ENCODE measurements around the gene FECH.
A peak's percentile ranks its signal among the peaks of the same experiment; 100 is the strongest.
"Not testable (repeated sequence)": the region's sequence is repeated elsewhere in the genome, so short reads cannot be mapped to it uniquely, and the experiment has no call there.

Gene FECH, protein sequence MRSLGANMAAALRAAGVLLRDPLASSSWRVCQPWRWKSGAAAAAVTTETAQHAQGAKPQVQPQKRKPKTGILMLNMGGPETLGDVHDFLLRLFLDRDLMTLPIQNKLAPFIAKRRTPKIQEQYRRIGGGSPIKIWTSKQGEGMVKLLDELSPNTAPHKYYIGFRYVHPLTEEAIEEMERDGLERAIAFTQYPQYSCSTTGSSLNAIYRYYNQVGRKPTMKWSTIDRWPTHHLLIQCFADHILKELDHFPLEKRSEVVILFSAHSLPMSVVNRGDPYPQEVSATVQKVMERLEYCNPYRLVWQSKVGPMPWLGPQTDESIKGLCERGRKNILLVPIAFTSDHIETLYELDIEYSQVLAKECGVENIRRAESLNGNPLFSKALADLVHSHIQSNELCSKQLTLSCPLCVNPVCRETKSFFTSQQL

DNA sequence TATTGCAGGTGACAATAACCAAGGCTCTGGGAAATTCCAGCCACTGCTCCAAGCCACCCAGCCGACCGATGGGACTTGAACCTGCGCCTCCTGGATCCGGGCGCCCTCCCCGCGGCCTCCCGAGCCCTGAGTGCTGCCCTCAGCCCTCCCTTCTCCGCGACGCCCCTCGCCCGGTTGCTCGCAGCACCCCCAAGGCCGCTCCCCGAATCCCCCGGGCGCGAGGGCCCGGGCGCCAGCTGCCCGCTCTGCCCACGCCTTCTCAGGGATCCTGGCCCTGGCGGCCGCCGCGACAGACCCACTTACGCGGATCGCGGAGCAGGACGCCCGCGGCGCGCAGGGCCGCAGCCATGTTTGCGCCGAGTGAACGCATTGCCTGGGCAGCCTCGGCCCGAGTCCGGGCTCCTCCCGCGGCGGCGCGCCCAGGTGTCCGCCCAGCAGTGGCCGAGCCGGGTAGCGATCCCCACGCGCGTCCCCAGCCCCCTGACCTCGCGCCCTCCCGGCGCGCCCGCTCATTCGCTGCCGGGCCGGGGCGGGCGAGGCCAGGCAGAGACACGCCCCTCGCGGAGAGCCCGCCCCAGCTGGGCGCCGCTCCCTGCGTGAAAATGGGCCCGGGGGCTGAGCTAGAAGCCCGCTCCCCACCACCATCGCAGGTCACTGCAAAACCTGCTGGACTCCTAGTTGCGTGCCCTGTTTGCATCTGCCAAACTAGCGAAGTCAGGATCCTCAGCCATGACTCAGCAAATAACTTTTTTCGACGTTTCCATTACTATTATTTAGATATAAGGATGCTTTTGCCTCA lies at the start of gene FECH:
TSS of gene FECH (minus strand) at position 452 of the 799 bp plus-strand sequence. CDS start at position 370, 82 bp downstream.
- DNase-seq = peak in 1 of 2 experiments; percentile 60

DNA sequence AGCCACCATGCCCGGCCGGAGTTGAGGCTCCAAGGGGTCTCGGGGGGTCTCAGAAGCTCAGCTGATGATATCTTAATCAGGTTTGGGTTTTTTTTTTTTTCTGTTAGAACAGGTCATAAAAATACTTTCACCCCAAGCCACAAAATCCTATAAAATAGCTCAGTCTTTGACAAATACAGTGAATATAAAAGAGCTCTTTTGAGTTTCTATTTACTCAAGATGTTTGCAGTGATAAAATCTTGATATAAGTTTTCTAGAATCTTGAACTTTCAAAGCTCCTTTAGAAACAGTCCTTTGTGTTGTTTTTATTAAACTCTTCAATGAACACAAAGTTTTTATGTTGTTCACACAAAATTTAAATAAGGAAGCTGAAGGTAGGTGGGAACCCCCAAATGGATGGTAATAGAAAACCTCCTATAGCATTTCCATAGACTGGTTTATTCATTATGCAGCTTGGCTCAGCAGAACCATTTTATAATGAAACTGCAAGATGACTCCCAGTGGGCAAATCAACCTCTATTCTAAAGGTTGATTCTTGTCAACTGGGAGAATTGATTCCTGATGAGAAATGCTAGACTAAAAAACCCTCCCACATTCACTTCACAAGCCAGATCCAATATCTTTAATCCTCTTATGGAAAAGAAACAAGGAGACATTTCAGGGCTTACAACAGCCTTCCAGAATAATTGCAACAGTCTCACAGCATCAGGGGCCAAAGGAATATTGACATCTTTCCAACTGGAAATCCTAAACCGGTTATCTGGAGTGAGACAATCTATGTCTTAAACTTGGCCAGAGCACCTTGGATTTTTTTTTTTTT lies 48.7 kb upstream of the FECH start:
- no peak for DNase-seq

DNA sequence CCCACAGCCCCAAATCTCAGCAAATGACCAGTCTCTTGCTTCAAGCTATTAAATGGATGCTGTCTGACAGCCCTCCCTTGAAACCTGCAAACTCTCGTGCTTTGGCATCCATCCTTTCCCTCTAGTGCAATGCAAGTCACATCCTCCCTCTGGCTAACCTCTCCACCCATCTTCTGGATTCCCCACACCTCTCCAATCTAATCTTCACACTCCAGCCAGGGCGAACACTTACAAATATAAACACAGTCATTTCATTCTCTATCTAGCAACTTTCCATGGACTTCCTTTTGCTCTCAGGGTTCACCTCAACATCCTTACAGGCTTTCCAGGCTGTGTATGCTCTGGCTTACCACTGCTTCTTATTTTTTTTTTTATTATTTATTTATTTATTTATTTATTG lies 45.2 kb upstream of the FECH start:
- DNase-seq = no peak

DNA sequence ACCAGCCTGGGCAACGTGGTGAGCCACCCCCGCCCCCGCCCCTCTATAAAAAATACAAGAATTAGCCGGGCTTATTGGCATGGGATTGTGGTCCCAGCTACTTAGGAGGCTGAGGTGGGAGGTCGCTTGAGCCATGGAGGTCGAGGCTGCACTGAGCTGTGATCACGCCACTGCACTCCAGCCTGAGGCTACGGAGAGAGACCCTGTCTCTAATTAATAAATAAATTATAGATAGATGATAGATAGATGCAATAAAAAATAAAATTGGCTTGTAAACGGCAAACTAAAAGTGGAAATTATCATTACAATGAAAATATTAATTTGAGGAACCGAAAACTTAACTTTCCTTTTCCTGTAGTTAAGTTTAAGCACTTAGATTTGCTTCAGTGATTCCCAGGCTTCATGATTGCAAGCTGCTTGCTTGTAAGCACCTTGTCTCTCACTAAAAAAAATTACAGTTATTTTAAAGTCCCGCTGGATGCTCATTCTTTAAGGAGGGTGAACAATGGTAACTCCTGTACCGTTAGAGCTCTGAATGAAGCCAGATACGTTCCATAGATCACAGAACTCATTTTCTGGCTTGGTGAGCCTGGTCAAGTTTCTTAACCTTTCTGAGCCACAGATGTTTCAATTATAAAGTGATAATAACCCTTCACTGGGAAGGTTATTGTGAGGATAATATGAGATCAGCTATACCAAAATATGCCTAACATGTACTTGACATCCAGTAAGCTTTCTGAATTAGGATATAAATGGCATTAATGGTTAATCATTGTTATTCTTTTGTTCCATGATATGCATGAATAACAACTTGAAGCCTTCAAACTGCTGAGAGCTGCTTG lies 44.5 kb upstream of the FECH start:
- no peak for DNase-seq

DNA sequence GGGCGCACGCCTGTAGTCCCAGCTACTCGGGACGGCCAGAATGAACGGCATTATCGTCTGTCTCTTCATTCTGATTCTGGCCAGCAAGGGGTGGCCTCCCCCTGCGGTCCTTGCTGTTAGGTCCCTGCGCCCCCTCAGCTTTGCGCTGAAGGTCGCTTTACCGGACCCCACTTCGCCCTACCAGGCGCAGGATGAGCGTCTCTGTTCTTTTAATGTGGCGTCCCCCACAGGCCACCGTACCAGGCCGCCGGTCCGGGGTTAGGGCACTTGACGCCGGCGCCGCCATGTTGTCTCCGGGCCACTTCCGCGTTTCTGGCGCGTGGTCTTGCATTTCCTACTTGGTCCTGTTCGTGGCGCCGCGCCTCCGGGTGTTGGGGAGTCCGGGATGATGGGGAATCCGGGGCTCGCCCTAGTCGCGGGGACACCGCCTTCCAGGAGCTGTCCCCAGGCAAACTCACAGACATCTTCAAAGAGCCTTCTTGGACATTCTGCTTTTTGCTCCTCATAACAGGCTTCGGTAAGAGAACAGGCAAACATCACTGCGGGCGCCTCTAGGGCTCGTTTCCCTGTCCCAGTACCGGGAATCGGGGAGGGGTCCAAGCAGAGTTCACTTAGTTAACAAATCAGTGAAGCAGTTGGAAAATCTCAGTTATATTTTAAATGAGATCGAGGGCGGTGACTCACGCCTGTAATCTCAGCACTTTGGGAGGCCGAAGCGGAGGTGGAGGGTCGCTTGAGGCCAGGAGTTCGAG lies 43.7 kb upstream of the FECH start:
- peak; percentile 85 to 90 for DNase-seq

DNA sequence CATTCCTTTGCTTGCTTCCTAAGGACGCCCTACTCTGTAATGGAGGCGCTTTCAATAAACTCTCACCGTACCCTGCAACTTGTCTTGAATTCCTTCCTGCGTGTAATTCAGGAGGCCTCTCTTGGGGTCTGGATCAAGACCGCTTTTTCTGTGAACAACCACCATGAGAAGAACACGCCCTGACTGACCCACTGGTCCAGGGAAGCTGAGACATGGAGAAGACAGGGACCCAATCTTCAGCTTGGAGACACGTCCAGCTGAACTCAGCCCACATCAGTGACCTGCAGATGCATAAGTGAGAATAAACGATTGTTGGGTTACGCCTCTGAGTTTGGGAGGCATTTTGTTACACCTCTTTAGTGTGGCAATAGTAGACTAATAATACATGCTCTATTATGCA lies 42.9 kb upstream of the FECH start:
- no peak for DNase-seq

DNA sequence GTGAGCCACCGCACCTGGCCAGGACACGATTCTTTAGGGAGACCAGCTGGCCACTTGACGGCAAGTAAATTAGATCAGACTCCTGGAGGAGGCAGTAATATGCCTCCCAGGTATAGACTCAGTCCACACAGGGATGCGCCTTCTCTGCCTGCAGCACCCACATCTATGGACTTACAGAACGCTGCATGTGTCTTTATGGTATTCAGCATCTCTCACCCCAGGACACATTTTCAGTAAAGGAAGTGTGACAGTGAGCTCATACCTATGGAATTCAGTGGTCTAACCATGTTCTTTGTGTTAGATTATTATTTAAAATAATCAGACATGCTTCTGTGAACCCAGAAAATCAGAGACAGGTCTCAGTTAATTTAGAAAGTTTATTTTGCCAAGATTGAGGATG lies 41.0 kb upstream of the FECH start:
- DNase-seq = no peak

DNA sequence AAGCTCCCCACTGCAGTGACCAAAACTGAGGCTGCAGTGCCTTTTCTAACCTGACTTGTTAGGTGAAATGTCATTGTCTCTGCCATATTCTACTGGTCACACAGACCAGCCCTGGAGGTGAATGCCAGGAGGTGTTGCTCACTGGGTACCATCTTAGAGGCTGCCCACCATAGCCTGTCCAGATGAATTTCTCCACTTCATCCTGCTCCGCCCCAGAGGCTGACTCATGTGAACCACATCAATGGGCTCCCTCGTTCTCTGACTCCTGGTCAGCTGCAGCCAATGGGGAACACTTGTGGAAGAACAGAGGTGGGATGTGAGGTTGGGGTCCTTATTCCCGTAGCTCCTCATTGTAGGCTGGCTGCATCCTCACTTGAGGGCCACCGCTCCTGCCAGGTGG lies 38.5 kb upstream of the FECH start:
- DNase-seq = no peak

DNA sequence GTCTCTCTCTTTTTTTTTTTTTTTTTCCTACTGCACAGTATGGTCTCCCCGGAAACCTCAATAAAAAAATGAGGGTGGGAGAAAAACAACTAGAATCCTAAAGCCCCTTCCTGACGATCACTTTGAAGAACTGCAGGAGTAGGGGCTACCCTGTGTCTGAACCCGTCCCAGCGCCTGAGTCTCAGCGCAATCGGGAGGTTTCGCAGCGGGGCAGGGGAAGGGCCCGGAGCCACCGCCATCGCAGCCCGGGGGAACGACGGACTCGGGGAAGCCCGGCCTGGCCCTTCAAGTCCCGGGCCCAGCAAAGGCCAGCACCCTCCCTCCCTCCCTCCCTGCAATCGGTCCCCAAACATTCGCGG lies 34.7 kb upstream of the FECH start:
- DNase-seq = no peak

DNA sequence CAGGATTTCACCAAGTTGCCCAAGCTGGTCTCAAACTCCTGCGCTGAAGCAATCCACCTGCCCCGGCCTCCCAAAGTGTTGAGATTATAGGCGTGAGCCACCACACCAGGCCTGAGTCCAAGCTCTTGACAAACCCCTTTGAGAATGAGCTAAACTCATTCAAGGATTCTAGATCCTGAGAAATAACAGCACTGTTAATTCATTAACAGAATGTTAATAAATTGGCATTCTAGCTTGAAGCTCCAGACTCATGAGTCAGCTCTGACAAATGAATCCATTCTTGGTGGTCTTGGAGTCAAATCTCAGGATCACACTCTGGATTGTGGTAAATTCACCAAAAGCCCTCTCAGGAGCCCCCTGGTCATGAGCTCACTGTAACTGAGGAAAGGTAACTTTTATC lies 33.4 kb upstream of the FECH start:
- DNase-seq = no peak

DNA sequence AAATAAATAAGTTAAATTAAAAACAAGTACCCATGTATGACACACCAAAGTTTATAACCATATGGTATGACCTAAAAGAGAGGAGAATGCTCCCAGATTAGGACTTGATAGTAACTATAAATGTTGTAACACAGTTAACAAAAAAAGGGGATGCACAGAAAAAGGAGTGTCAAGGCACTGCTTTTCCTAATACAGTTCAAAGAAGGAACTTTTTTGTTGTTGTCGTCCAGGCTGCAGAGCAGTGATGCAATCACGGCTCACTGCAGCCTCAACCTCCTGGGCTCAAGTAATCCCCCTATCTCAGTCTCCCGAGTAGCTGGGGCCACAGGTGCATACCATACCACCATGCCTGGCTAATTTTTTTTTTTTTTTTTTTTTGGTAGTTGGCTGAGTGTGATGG lies 32.4 kb upstream of the FECH start:
- no peak for DNase-seq

DNA sequence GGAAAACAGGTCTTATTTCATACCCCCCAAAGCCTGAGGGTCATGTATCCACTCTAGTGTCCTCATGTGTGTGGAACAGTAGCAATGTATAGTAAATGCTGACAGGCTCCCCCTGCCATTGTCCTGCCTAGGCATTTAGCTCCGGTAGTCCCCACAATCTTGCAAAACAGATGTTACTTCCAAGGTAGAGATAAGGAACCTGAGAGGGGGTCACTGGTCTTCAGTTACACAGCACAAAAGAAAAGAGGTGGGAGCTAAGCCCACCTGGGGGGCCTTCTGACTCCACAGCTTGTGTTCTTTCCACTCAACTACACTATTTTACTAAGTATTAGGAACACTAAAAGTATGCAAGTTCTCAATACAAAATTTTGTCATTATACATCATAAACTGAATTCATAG lies 17.4 kb upstream of the FECH start:
- no peak for DNase-seq

DNA sequence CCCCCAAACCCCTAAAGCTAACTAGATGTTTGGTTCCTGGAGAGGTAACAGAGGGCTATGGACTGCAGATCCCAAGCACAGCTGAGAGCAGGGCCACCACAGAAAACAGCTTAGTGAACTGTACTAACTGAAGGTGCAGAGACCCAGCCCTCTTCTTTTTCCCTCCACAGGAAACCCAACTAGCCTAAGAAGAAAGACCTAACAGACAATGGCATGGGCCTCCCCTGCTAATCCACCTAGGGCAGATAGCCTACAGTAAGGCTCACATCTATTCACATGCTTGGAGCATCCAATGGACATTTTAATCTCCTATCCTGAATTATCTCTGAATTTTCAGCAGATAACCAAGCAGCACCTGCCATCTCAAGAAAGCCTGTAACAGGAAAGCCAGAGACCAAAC lies 8.8 kb upstream of the FECH start:
- DNase-seq = no peak

DNA sequence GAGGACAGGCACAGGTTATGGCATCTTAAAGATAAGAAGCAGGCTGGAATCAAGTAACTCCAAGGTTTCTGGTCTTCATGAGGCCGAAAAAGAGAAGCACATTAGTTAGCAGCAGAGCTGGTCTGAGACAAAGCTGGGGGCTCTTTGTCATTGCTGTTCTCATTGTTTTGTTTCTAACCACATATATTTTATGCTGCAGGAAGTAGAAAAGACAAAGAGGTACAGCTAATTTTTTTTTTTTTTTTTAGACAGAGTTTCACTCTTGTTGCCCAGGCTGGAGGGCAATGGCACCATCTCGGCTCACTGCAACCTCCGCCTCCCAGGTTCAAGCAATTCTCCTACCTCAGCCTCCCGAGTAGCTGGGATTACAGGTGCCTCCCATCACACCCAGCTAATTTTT lies 6.2 kb upstream of the FECH start:
- DNase-seq = not testable (repeated sequence)

DNA sequence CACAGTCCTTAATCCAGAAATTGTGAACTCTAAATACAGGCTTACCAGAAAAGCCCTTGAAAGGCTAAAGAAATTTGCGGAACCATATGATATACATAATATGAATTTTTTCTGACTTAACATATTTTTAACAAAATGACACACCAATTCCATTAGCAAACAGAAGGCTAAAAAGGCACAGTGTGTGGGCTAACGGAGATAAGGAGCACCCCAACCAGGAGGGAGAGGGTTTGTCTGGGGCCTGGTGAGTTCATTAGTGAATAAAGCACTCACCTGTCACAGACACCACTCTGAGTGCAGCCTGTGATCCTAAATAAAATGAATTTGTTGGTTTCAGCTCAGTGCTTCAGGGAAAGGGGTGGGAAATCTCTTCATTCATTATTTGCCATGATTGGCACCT lies 2.7 kb upstream of the FECH start:
- DNase-seq = no peak

DNA sequence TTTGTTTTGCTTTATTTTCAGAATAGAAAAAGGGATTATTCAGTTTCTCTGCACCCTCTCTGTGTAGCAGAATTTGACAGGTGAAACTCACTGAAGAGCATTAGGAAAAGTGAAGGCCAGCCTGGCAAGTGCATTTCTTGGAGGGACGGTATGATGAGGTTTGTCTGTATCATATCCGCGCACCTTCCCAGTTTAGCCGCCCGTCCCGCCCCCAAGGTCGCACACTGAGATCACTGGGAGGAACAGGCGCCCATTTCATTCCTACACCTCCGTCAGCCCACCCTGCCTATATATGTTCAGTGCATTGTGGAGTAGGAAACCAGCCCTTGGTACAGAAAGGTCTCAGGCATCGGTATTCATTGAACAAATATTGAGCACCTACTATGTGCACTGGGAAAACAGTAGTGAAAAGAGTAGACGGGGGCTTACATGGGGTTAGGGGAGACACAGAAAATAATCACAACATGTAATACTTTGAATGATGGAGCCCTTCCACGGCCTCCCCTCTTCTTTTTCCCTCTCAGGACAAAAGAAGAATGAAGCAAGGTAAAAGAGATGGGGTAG lies 678 bp upstream of the FECH start:
- no peak for DNase-seq

DNA sequence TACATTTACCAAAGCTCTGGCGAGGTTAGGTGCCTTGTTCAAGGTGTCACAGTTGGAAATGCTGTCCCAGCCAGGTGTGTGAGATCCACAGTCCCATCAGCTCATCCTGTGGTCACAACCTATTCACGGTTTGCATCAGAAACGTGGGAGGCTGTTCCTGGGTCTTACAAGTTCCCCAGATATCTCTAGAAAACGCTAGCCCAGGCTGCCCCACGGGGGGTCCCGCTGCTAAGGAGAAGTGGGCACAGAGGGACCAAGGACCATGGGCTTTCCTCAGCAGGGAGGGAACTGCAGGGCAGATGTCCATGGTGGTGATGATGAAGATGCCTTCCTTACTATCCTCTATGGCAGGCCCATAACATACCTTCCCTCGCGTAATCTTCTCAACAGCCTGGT lies 649 bp downstream of the FECH start:
- DNase-seq = no peak

DNA sequence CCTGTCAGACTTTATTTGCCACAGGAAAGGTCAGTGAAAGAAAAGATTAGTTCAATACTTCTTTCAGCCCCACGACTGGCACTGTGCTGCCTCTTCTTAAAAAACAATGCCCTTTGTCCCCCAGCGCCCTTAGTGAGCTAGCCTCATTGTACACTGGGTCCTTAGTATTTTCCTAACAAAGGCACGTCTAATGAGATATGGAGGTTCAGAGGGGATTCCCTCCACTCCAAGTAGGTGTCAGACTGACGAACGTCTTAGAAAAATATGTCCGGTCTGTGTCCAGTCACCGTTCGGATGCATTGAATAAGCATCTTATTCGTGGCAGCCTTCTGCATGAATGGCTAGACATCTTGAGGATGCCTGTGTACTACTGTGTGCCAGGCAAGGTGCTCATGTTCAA lies 1.1 kb downstream of the FECH start:
- DNase-seq = no peak

DNA sequence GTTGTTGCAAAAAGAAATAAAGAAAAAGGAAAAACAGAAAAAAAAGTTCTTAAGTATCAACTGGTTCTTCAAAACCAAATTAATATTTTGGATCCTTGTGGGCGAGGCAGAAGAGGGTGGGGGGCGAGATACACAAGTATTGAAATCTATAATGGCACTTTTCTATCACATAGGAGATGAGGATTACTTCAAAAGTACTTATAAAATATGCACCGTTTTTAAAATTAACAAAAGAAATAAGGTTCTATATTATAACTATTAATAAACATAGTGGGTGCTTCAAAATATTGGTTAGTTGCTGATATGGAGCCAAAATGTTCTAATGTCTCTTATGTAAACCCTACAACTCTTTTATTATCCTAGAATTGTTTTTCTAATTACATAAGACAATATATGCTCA lies 2.1 kb downstream of the FECH start:
- DNase-seq = no peak

DNA sequence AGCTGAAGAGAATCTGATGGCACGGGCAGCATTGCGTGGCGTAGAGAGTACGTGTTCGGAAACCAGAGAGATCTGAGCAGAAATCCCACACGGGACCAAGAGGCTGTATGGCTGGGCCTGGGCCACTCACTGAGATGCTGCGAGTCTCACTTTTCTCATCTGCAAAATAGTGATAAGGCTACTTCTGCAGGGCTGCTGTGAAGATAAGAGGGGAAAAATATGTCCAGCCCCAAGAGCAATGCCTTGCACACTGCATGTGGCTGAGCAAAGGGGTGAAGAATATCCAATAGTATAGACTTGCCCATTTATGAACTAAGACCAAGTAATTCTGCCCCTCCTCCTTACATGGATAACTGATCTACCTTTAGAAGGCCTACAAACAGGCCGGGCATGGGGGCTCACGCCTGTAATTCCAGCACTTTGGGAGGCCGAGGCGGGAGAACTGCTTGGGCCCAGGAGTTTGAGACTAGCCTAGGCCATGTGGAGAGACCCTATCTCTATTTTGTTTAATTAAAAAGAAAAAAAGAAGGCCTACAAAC lies 3.1 kb downstream of the FECH start:
- no peak for DNase-seq

DNA sequence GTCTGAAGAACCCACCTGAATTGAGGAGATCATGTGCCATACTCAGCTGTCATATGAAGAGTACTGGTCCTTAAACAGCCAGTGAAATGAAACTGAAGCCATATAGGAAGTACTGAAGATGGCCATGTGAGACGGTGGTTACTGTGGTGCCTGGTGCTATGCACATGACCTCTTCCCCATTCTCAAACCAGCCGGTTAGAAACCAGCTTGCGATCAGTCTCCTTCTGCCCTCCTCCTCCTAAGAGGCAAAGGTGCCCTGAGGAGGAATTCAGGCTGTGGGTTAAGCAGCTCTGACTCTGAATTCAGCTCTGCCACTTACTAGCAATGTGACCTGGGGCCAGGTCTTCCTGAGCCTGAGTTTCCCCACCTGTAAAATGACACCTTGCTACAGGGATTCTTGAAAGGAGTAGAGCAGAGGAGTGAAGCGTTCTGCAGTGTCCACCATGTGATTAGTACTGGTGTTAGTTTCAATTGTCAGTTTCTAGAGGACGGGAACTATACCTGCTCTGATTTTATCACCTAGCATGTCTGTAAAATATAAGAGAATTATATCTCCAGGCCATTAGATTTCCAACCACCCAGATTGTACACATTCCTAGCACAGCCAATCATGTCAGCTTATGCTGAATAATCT lies 5.1 kb downstream of the FECH start:
- no peak for DNase-seq

Data from NCI-H2081 (cell line).